Transverse colon (tissue), 4 donors: ENCODE data around the gene FN3K.

Source experiments
- CTCF ChIP-seq, 5 experiments: fragments of 200-600 bp in 3 of 5; fragments of 450-650 bp in 2 of 5; sonication (generic) in 3 of 5; IDR thresholded peaks; 1 replicate in 2 of 5; 2 replicates in 3 of 5; pipeline ENCODE4 v1.5.1; 2016 to 2017; ENCODE audit warnings: antibody characterized with exemption in 5 of 5, inconsistent platforms in 3 of 5, mild to moderate bottlenecking in 2 of 5, moderate library complexity in 1 of 5
- EP300 ChIP-seq: sonication (generic); formaldehyde crosslinking; IDR thresholded peaks from one replicate; pipeline ENCODE4 v1.6.1; 2017; ENCODE audit warnings: antibody characterized with exemption, low read depth
- POLR2A ChIP-seq: fragments of 450-650 bp; IDR thresholded peaks from one replicate; pipeline ENCODE4 v1.6.1; 2016; ENCODE audit warnings: antibody characterized with exemption, mild to moderate bottlenecking, moderate library complexity
- POLR2AphosphoS5 ChIP-seq, 3 donors: sonication (generic); formaldehyde crosslinking; IDR thresholded peaks; one replicate each; pipeline ENCODE4 v1.6.1; 2016; ENCODE audit warnings: antibody characterized with exemption in 3 of 3

GRCh38 chr17:82703935-82704865 is 31.2 kb upstream of the FN3K start:
- TF ChIP-seq CTCF (IDR thresholded peaks at IDR 0.05) (no peak), POLR2A (peak; percentile 69), POLR2AphosphoS5 (IDR thresholded peaks at IDR 0.05) (peak in 2 of 3 donors; percentile 54 to 62), EP300 (no peak)
